ENCODE measurements around the gene RAD51B. TPM values are rescaled to one million over a fixed set of nuclear protein-coding genes. Genes with fewer than 3 reads are reported as not detected.
A peak's percentile ranks its signal among the peaks of the same experiment; 100 is the strongest.

Gene RAD51B
- total RNA-seq, 1 donor from 2014 or later = 38.6 TPM

GRCh38 chr14:68607867-68608573 lies 788.4 kb downstream of the RAD51B start:
- no peak overlapping the region for H3K4me3 ChIP-seq (ENCODE audit: low read length in 3 of 3)
- no peaks in the 10 kb centered on the region for H3K27me3 ChIP-seq (ENCODE audit: control insufficient read depth in 3 of 3, insufficient read depth in 3 of 3, low read length in 3 of 3)
- H3K9me3 ChIP-seq (ENCODE audit: control insufficient read depth in 3 of 3, low read length in 3 of 3) = no peaks in the 10 kb centered on the region
- no peaks in the 10 kb centered on the region for H3K36me3 ChIP-seq (ENCODE audit: control insufficient read depth in 3 of 3, insufficient read depth in 3 of 3, low read length in 3 of 3)
- H3K4me1 ChIP-seq (ENCODE audit: control insufficient read depth in 3 of 3, insufficient read depth in 3 of 3, low read length in 3 of 3) = peaks cover 24 to 31% (median 29%) of the 10 kb centered on the region in 3 donors
- peak overlapping the region in 1 of 3 donors; percentile 28 for H3K9ac ChIP-seq (ENCODE audit: low read depth in 1 of 3, low read length in 3 of 3)
- peak overlapping the region; percentile 76 for H3K27ac ChIP-seq (ENCODE audit: low read depth, low read length)

GRCh38 chr14:68608574-68608962 lies 789.0 kb downstream of the RAD51B start:
- Histone ChIP-seq H3K27ac (ENCODE audit: low read depth, low read length) (peak overlapping the region; percentile 76), H3K36me3 (ENCODE audit: control insufficient read depth in 3 of 3, insufficient read depth in 3 of 3, low read length in 3 of 3) (no peaks in the 10 kb centered on the region), H3K9ac (ENCODE audit: low read depth in 1 of 3, low read length in 3 of 3) (peak overlapping the region in 1 of 3 donors; percentile 28), H3K4me3 (ENCODE audit: low read length in 3 of 3) (no peak overlapping the region), H3K27me3 (ENCODE audit: control insufficient read depth in 3 of 3, insufficient read depth in 3 of 3, low read length in 3 of 3) (no peaks in the 10 kb centered on the region), H3K9me3 (ENCODE audit: control insufficient read depth in 3 of 3, low read length in 3 of 3) (no peaks in the 10 kb centered on the region), H3K4me1 (ENCODE audit: control insufficient read depth in 3 of 3, insufficient read depth in 3 of 3, low read length in 3 of 3) (peaks cover 24 to 31% (median 29%) of the 10 kb centered on the region in 3 donors)

GRCh38 chr14:68609012-68609411 lies 789.4 kb downstream of the RAD51B start:
- no peaks in the 10 kb centered on the region for H3K27me3 ChIP-seq (ENCODE audit: control insufficient read depth in 3 of 3, insufficient read depth in 3 of 3, low read length in 3 of 3)
- peak overlapping the region; percentile 76 for H3K27ac ChIP-seq (ENCODE audit: low read depth, low read length)
- H3K9me3 ChIP-seq (ENCODE audit: control insufficient read depth in 3 of 3, low read length in 3 of 3) = no peaks in the 10 kb centered on the region
- H3K4me1 ChIP-seq (ENCODE audit: control insufficient read depth in 3 of 3, insufficient read depth in 3 of 3, low read length in 3 of 3) = peaks cover 24 to 31% (median 29%) of the 10 kb centered on the region in 3 donors
- no peak overlapping the region for H3K9ac ChIP-seq (ENCODE audit: low read depth in 1 of 3, low read length in 3 of 3)
- no peaks in the 10 kb centered on the region for H3K36me3 ChIP-seq (ENCODE audit: control insufficient read depth in 3 of 3, insufficient read depth in 3 of 3, low read length in 3 of 3)
- H3K4me3 ChIP-seq (ENCODE audit: low read length in 3 of 3) = no peak overlapping the region

GRCh38 chr14:68610251-68610793 lies 790.7 kb downstream of the RAD51B start:
- Histone ChIP-seq H3K27me3 (ENCODE audit: control insufficient read depth in 3 of 3, insufficient read depth in 3 of 3, low read length in 3 of 3) (no peaks in the 10 kb centered on the region), H3K27ac (ENCODE audit: low read depth, low read length) (no peak overlapping the region), H3K4me1 (ENCODE audit: control insufficient read depth in 3 of 3, insufficient read depth in 3 of 3, low read length in 3 of 3) (peaks cover 24 to 31% (median 29%) of the 10 kb centered on the region in 3 donors), H3K9me3 (ENCODE audit: control insufficient read depth in 3 of 3, low read length in 3 of 3) (peaks cover 0 to 4% (median 0%) of the 10 kb centered on the region in 3 donors), H3K9ac (ENCODE audit: low read depth in 1 of 3, low read length in 3 of 3) (no peak overlapping the region), H3K36me3 (ENCODE audit: control insufficient read depth in 3 of 3, insufficient read depth in 3 of 3, low read length in 3 of 3) (no peaks in the 10 kb centered on the region), H3K4me3 (ENCODE audit: low read length in 3 of 3) (no peak overlapping the region)

GRCh38 chr14:68611599-68611998 lies 792.0 kb downstream of the RAD51B start:
- peak overlapping the region; percentile 62 for H3K27ac ChIP-seq (ENCODE audit: low read depth, low read length)
- H3K27me3 ChIP-seq (ENCODE audit: control insufficient read depth in 3 of 3, insufficient read depth in 3 of 3, low read length in 3 of 3) = no peaks in the 10 kb centered on the region
- no peak overlapping the region for H3K9ac ChIP-seq (ENCODE audit: low read depth in 1 of 3, low read length in 3 of 3)
- H3K4me3 ChIP-seq (ENCODE audit: low read length in 3 of 3) = no peak overlapping the region
- peaks cover under 1 to 8% (median 2%) of the 10 kb centered on the region in 3 donors for H3K9me3 ChIP-seq (ENCODE audit: control insufficient read depth in 3 of 3, low read length in 3 of 3)
- peaks cover 24 to 31% (median 26%) of the 10 kb centered on the region in 3 donors for H3K4me1 ChIP-seq (ENCODE audit: control insufficient read depth in 3 of 3, insufficient read depth in 3 of 3, low read length in 3 of 3)
- no peaks in the 10 kb centered on the region for H3K36me3 ChIP-seq (ENCODE audit: control insufficient read depth in 3 of 3, insufficient read depth in 3 of 3, low read length in 3 of 3)

GRCh38 chr14:68612049-68612448 lies 792.5 kb downstream of the RAD51B start:
- H3K9ac ChIP-seq (ENCODE audit: low read depth in 1 of 3, low read length in 3 of 3) = no peak overlapping the region
- H3K4me3 ChIP-seq (ENCODE audit: low read length in 3 of 3) = no peak overlapping the region

GRCh38 chr14:68616221-68616902 lies 796.8 kb downstream of the RAD51B start:
- Histone ChIP-seq H3K4me3 (ENCODE audit: low read length in 3 of 3) (peak overlapping the region in 1 of 3 donors; percentile 1), H3K27me3 (ENCODE audit: control insufficient read depth in 3 of 3, insufficient read depth in 3 of 3, low read length in 3 of 3) (no peaks in the 10 kb centered on the region), H3K4me1 (ENCODE audit: control insufficient read depth in 3 of 3, insufficient read depth in 3 of 3, low read length in 3 of 3) (peaks cover 13 to 31% (median 29%) of the 10 kb centered on the region in 3 donors), H3K9me3 (ENCODE audit: control insufficient read depth in 3 of 3, low read length in 3 of 3) (peaks cover 6 to 11% (median 8%) of the 10 kb centered on the region in 3 donors), H3K36me3 (ENCODE audit: control insufficient read depth in 3 of 3, insufficient read depth in 3 of 3, low read length in 3 of 3) (no peaks in the 10 kb centered on the region), H3K27ac (ENCODE audit: low read depth, low read length) (no peak overlapping the region), H3K9ac (ENCODE audit: low read depth in 1 of 3, low read length in 3 of 3) (no peak overlapping the region)

More at GRCh38 chr14:68612049-68612448, 792.5 kb downstream of the RAD51B start:
- Histone ChIP-seq H3K27me3 (ENCODE audit: control insufficient read depth in 3 of 3, insufficient read depth in 3 of 3, low read length in 3 of 3) (no peaks in the 10 kb centered on the region), H3K36me3 (ENCODE audit: control insufficient read depth in 3 of 3, insufficient read depth in 3 of 3, low read length in 3 of 3) (no peaks in the 10 kb centered on the region), H3K9me3 (ENCODE audit: control insufficient read depth in 3 of 3, low read length in 3 of 3) (peaks cover 5 to 8% (median 6%) of the 10 kb centered on the region in 3 donors), H3K4me1 (ENCODE audit: control insufficient read depth in 3 of 3, insufficient read depth in 3 of 3, low read length in 3 of 3) (peaks cover 21 to 26% (median 26%) of the 10 kb centered on the region in 3 donors), H3K27ac (ENCODE audit: low read depth, low read length) (peak overlapping the region; percentile 62)

GRCh38 chr14:68619790-68620574 lies 800.4 kb downstream of the RAD51B start:
- Histone ChIP-seq H3K27ac (ENCODE audit: low read depth, low read length) (peak overlapping the region; percentile 97), H3K27me3 (ENCODE audit: control insufficient read depth in 3 of 3, insufficient read depth in 3 of 3, low read length in 3 of 3) (no peaks in the 10 kb centered on the region), H3K9me3 (ENCODE audit: control insufficient read depth in 3 of 3, low read length in 3 of 3) (peaks cover 5 to 11% (median 6%) of the 10 kb centered on the region in 3 donors), H3K36me3 (ENCODE audit: control insufficient read depth in 3 of 3, insufficient read depth in 3 of 3, low read length in 3 of 3) (no peaks in the 10 kb centered on the region), H3K4me3 (ENCODE audit: low read length in 3 of 3) (peak overlapping the region; percentile 15 to 42 (median 18)), H3K9ac (ENCODE audit: low read depth in 1 of 3, low read length in 3 of 3) (peak overlapping the region; percentile 18 to 36 (median 34)), H3K4me1 (ENCODE audit: control insufficient read depth in 3 of 3, insufficient read depth in 3 of 3, low read length in 3 of 3) (peaks cover 19 to 34% (median 30%) of the 10 kb centered on the region in 3 donors)
